Loucy (cell line): Measurements from ENCODE around the gene COL1A1.

ENCODE experiments used
- H2AFZ ChIP-seq: fragments of 200-600 bp; sonication (generic); 2 replicates; pipeline ENCODE4 v1.6.0; 2016; ENCODE audit warnings: antibody characterized with exemption, mild to moderate bottlenecking, low read length, moderate library complexity
- H3F3A ChIP-seq: fragments of 200-600 bp; 2 replicates; pipeline ENCODE4 v1.6.0; 2016; ENCODE audit warnings: antibody characterized with exemption, low read depth, mild to moderate bottlenecking
- H3K27me3 ChIP-seq: fragments of 200-600 bp; sonication (generic); 2 replicates; pipeline ENCODE4 v1.6.1; 2014; ENCODE audit warnings: low read length, mild to moderate bottlenecking; ENCODE audit not compliant: insufficient read depth, poor library complexity, severe bottlenecking
- H3K36me3 ChIP-seq: fragments of 200-600 bp; sonication (generic); 2 replicates; pipeline ENCODE4 v1.6.1; 2016; ENCODE audit warnings: low read length; ENCODE audit not compliant: insufficient read depth
- H3K4me1 ChIP-seq: fragments of 200-600 bp; sonication (generic); 2 replicates; pipeline ENCODE4 v1.5.1; 2014; ENCODE audit warnings: low read length, mild to moderate bottlenecking; ENCODE audit not compliant: insufficient read depth, poor library complexity, severe bottlenecking
- H3K4me2 ChIP-seq: fragments of 200-600 bp; sonication (generic); 2 replicates; pipeline ENCODE4 v1.6.0; 2014; ENCODE audit warnings: antibody characterized with exemption, low read length, low read depth, mild to moderate bottlenecking; ENCODE audit not compliant: poor library complexity, severe bottlenecking
- H3K4me3 ChIP-seq: fragments of 200-600 bp; sonication (generic); 2 replicates; pipeline ENCODE4 v1.5.1; 2014; ENCODE audit warnings: low read length, mild to moderate bottlenecking, mixed read lengths; ENCODE audit not compliant: poor library complexity, severe bottlenecking
- H3K79me2 ChIP-seq: fragments of 200-600 bp; sonication (generic); 2 replicates; pipeline ENCODE4 v1.6.1; 2014; ENCODE audit warnings: low read length; ENCODE audit not compliant: insufficient read depth
- H3K9ac ChIP-seq: fragments of 200-600 bp; sonication (generic); 2 replicates; pipeline ENCODE4 v1.6.0; 2014; ENCODE audit warnings: mild to moderate bottlenecking, low read depth, low read length, moderate library complexity; ENCODE audit not compliant: poor library complexity, severe bottlenecking
- H3K9me2 ChIP-seq: fragments of 200-600 bp; sonication (generic); replicated peaks from 2 replicates; pipeline ENCODE4 v1.6.1; 2016; ENCODE audit warnings: low read depth, low read length, mixed read lengths
- H3K9me3 ChIP-seq: fragments of 200-600 bp; sonication (generic); 2 replicates; pipeline ENCODE4 v1.6.1; 2014; ENCODE audit warnings: mild to moderate bottlenecking, antibody characterized with exemption, low read length, low read depth; ENCODE audit not compliant: insufficient read depth
- H4K20me1 ChIP-seq: fragments of 200-600 bp; sonication (generic); 2 replicates; pipeline ENCODE4 v1.6.0; 2014; ENCODE audit warnings: antibody characterized with exemption, low read length, mild to moderate bottlenecking; ENCODE audit not compliant: insufficient read depth, poor library complexity, severe bottlenecking
- EZH2phosphoT487 ChIP-seq: fragments of 200-600 bp; IDR thresholded peaks from 2 replicates; pipeline ENCODE4 v1.6.1; 2018; ENCODE audit warnings: antibody characterized with exemption, mild to moderate bottlenecking, moderate library complexity, borderline replicate concordance
- TF ChIP-seq, protein P1 (sequence below): fragments of 200-600 bp; sonication (generic); conservative IDR thresholded peaks from 2 replicates; pipeline ENCODE4 v1.5.1; 2014; ENCODE audit warnings: mild to moderate bottlenecking, antibody characterized with exemption, low read length

Gene COL1A1

DNA sequence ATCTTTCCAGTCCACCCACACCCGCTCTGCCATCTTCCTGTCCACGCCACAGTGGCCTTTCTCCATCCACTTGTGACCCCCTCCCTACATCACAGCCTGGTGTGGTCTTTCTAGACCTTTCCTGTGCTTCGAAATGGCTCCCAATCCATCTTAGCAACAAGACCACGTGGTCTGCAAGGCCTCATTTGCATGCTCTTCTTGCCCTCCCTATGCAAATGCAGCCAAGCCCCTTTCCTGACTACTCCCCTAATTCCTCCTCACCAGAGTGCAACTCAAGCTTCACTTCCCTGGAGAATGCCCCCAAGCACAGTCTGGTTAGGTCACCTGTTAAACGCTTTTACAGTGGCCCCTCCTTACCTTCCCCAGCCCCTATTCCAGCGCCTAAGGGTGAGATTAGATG lies 57.1 kb downstream of the COL1A1 start:
- Histone ChIP-seq H3K4me1 (peaks cover 60% of the 10 kb centered on the region), H3K79me2 (peaks cover 93% of the 10 kb centered on the region), H3K9ac (no peak overlapping the region), H4K20me1 (peaks cover 80% of the 10 kb centered on the region), H2AFZ (no peak overlapping the region), H3K27me3 (no peaks in the 10 kb centered on the region), H3K4me2 (peak overlapping the region; percentile 87), H3K36me3 (peaks cover 48% of the 10 kb centered on the region; the same call in 1 of the 2 replicates), H3F3A (no peaks in the 10 kb centered on the region), H3K9me2 (no peaks in the 10 kb centered on the region), H3K9me3 (no peaks in the 10 kb centered on the region), H3K4me3 (peak overlapping the region; percentile 82)
- TF ChIP-seq, protein P1, sequence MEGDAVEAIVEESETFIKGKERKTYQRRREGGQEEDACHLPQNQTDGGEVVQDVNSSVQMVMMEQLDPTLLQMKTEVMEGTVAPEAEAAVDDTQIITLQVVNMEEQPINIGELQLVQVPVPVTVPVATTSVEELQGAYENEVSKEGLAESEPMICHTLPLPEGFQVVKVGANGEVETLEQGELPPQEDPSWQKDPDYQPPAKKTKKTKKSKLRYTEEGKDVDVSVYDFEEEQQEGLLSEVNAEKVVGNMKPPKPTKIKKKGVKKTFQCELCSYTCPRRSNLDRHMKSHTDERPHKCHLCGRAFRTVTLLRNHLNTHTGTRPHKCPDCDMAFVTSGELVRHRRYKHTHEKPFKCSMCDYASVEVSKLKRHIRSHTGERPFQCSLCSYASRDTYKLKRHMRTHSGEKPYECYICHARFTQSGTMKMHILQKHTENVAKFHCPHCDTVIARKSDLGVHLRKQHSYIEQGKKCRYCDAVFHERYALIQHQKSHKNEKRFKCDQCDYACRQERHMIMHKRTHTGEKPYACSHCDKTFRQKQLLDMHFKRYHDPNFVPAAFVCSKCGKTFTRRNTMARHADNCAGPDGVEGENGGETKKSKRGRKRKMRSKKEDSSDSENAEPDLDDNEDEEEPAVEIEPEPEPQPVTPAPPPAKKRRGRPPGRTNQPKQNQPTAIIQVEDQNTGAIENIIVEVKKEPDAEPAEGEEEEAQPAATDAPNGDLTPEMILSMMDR = no peak
- no peak for TF ChIP-seq EZH2phosphoT487

DNA sequence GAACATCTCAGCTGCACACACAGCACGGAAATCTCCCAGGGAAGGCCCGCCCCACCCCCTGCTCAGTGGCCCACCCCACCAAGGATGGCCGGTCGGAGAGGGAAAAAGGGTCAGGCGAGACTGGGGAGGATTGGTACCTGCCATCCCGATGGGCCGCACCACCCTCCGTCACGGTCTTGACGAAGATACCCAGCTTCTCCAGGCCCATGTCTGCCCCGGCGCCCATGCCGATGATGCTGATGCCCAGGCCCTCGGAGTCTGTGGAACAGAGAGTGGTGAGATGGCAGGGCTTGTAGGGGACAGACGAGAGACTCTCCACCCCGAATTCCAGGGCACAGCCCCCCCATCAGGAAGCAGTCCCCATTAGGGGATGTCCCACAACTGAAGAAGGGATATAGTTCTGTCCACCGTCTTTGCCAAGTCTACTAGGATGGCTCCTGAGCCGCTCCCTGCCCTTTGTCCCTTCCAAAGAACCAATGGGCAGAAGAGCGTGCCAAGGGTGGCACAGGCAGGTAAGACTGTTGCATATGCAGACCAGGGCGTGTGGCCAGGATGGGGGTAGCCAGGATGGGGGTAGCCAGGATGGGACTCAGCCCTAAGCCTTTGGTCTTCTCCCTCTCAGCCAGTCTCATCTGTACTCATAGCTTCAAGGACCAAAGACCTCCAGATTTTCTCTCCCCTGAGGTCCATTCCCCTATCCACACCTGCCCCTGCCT lies 57.8 kb downstream of the COL1A1 start:
- Histone ChIP-seq H3K79me2 (peaks cover 93% of the 10 kb centered on the region), H3K4me3 (no peak overlapping the region), H3K9me2 (no peaks in the 10 kb centered on the region), H3K9ac (no peak overlapping the region), H3K4me1 (peaks cover 62% of the 10 kb centered on the region), H3K9me3 (no peaks in the 10 kb centered on the region), H3K4me2 (no peak overlapping the region), H3K36me3 (peaks cover 55% of the 10 kb centered on the region; the same call in 1 of the 2 replicates), H3K27me3 (no peaks in the 10 kb centered on the region), H2AFZ (no peak overlapping the region), H4K20me1 (peaks cover 77% of the 10 kb centered on the region), H3F3A (no peaks in the 10 kb centered on the region)
- TF ChIP-seq, protein P1 = no peak
- no peak for TF ChIP-seq EZH2phosphoT487

DNA sequence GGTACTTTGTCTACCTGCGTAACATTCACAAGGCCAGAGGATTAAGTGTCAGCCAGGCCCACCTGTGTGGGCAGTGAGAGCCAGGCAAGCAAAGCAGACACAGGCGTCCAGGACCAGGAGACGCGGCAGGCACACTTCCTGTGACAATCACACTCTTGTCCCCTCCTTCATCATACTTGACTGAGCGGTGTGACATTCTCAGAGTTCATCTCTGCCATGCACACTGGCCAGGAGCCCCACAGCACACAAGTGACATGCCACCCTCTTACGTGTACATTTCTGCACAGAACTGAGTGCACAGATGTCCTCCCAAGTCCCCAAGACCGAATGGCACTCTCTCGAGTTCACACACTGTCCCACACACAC lies 59.7 kb downstream of the COL1A1 start:
- no peak overlapping the region for H2AFZ ChIP-seq
- TF ChIP-seq, protein P1 = no peak
- no peak for TF ChIP-seq EZH2phosphoT487
- peaks cover 74% of the 10 kb centered on the region; the same call in 1 of the 2 replicates for H3K36me3 ChIP-seq
- no peaks in the 10 kb centered on the region for H3K9me2 ChIP-seq
- no peaks in the 10 kb centered on the region for H3K9me3 ChIP-seq
- H3K4me2 ChIP-seq = peak overlapping the region; percentile 96
- H3K27me3 ChIP-seq = no peaks in the 10 kb centered on the region
- peak overlapping the region; percentile 69 for H3K4me3 ChIP-seq
- no peaks in the 10 kb centered on the region for H3F3A ChIP-seq
- peaks cover 80% of the 10 kb centered on the region for H3K79me2 ChIP-seq
- H3K4me1 ChIP-seq = peaks cover 50% of the 10 kb centered on the region
- no peak overlapping the region for H3K9ac ChIP-seq
- peaks cover 58% of the 10 kb centered on the region for H4K20me1 ChIP-seq
